Thyroid gland (tissue), 4 donors: ENCODE results near the gene B3GNT5. TPM values are rescaled to one million over a fixed set of nuclear protein-coding genes. Genes with fewer than 3 reads are reported as not detected.

ENCODE experiments used
- DNase-seq, 2 donors: peaks; one replicate each; pipeline ENCODE4 v3.0.0-alpha.2; 2019
- H3K27ac ChIP-seq, 3 donors: fragments of 200-600 bp; sonication (generic); 1 replicate in 2 of 3; 2 replicates in 1 of 3; pipeline ENCODE4 v1.5.1; 2016 to 2019; ENCODE audit warnings: mild to moderate bottlenecking in 1 of 3, moderate library complexity in 1 of 3
- H3K27me3 ChIP-seq: fragments of 200-600 bp; sonication (generic); one replicate; pipeline ENCODE4 v1.5.1; 2019
- H3K36me3 ChIP-seq, 2 donors: fragments of 200-600 bp; sonication (generic); one replicate each; pipeline ENCODE4 v1.5.1; 2016 to 2019
- H3K4me1 ChIP-seq, 2 donors: fragments of 200-600 bp; sonication (generic); one replicate each; pipeline ENCODE4 v1.5.1; 2017 to 2019
- H3K4me3 ChIP-seq, 3 donors: fragments of 200-600 bp; sonication (generic); replicated peaks in 1 of 3; 1 replicate in 2 of 3; 2 replicates in 1 of 3; pipeline ENCODE4 v1.5.1; 2016; ENCODE audit warnings: mild to moderate bottlenecking in 1 of 3
- H3K9me3 ChIP-seq: fragments of 200-600 bp; sonication (generic); one replicate; pipeline ENCODE4 v1.5.1; 2017
- CTCF ChIP-seq, 6 experiments: fragments of 200-600 bp in 3 of 6; fragments of 450-650 bp in 3 of 6; sonication (generic) in 3 of 6; IDR thresholded peaks; one replicate each; pipeline ENCODE4 v1.5.1; 2016 to 2019; ENCODE audit warnings: antibody characterized with exemption in 6 of 6, mild to moderate bottlenecking in 2 of 6, inconsistent platforms in 1 of 6, moderate library complexity in 1 of 6
- POLR2A ChIP-seq, 2 donors: fragments of 450-650 bp; IDR thresholded peaks; one replicate each; pipeline ENCODE4 v1.6.1; 2017; ENCODE audit warnings: antibody characterized with exemption in 2 of 2, mild to moderate bottlenecking in 2 of 2, moderate library complexity in 1 of 2
- WGBS, 2 donors: methylation state at CpG; one replicate each; pipeline ENCODE4 v1.1.5; 2017; 5-methylcytosine and 5-hydroxymethylcytosine counted together
- intact Hi-C: fragments of 100-400 bp; cut with DNase I; formaldehyde crosslinking; loops from one replicate; pipeline ENCODE4 v1.15.1; 2023
- total RNA-seq, 4 donors: library from RNA; depleted of rRNA; stranded (reverse); fragments of >200 nt; gene quantifications; one replicate each; pipeline ENCODE4 v1.2.3, GENCODE V29; 2016

B3GNT5 gene
- total RNA-seq, 4 donors from 2014 or later: 5.2 to 10.6 (median 7.1) TPM

- no peaks in the 10 kb centered on the region for H3K36me3 ChIP-seq
- TF ChIP-seq POLR2A (IDR thresholded peaks at IDR 0.05): no peak
- no peak for TF ChIP-seq CTCF (IDR thresholded peaks at IDR 0.05)
- H3K4me1 ChIP-seq: peaks cover 35 to 52% of the 10 kb centered on the region in 2 donors
- H3K27me3 ChIP-seq: no peaks in the 10 kb centered on the region
- DNase-seq: no peak
- no peak overlapping the region for H3K4me3 ChIP-seq
- peak overlapping the region; percentile 62 to 78 (median 64) for H3K27ac ChIP-seq
- intact Hi-C loops: no loop called here
- WGBS, 2 donors: 71 to 83% methylated on average over 2 of the region's 2 CpGs
- no peaks in the 10 kb centered on the region for H3K9me3 ChIP-seq
Measured at GRCh38 chr3:183259621-183260020, 6.6 kb downstream of the B3GNT5 start.

GRCh38 chr3:183260167-183260904, 7.3 kb downstream of the B3GNT5 start:
- peak overlapping the region; percentile 62 to 78 (median 64) for H3K27ac ChIP-seq
- H3K9me3 ChIP-seq: no peaks in the 10 kb centered on the region
- peaks cover 41 to 59% of the 10 kb centered on the region in 2 donors for H3K4me1 ChIP-seq
- WGBS, 2 donors: 42 to 43% methylated on average over 7 of the region's 7 CpGs
- no peaks in the 10 kb centered on the region for H3K36me3 ChIP-seq
- no peaks in the 10 kb centered on the region for H3K27me3 ChIP-seq
- TF ChIP-seq POLR2A (IDR thresholded peaks at IDR 0.05): no peak
- intact Hi-C loops: no loop called here
- DNase-seq: peak; percentile 55 to 58
- H3K4me3 ChIP-seq: no peak overlapping the region

DNA sequence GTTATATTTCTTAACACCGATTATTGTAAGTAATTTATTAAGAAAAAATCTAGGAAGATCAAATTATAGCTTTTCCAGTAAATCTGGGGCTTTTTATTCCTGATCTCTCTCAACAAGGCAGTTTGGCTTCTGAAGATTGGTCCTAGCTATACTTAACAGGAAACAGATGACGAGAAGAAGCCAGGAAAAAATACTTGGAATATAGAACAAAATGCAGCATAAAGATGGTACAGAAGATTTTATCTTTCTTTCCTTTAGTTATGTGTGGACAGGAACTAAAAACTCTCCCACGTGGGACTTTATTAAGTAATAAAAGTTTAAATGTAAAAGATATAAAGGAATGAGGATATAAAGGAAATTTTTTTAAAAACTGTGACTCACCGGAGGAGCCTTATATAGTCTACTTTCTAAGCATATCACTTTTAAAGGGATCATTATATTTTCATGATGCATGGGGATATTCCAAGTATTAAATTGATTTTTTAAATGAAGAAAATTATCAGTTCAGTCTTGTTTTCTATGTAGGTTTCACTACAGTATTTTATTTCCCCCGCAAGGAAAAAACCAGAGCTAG, 8.2 kb downstream of the B3GNT5 start:
- 86 to 87% methylated on average over 5 of the region's 5 CpGs for WGBS, 2 donors
- no peak overlapping the region for H3K27ac ChIP-seq
- no peak for DNase-seq

DNA sequence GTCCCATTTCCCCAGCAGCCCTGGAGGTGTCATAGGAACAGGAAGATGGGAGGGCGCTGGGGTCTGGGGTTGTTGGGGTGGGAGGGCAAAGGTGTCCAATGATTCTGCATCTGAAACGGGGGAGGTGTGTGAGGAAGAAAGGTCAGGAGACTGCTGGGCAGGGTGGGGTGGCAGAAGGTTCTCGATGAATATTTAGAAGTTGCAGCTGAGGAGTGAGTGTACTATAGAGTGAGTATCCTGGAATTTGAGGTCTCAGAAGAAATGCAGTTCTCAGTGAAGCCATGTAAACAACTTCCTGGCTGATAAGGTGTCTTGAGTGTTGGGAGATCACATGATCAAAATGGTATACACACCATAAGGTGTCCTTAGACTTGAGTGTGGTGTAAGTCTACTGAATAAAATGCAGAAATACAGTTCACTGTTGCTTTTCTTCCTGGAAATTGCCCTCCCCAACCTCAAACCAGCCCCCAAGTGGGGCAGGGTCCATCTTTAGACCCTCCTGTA, 9.9 kb downstream of the B3GNT5 start:
- WGBS, 2 donors: 89 to 93% methylated on average over 3 of the region's 3 CpGs
- no peaks in the 10 kb centered on the region for H3K27me3 ChIP-seq
- H3K4me1 ChIP-seq: peaks cover 44 to 68% of the 10 kb centered on the region in 2 donors
- H3K9me3 ChIP-seq: no peaks in the 10 kb centered on the region
- H3K27ac ChIP-seq: no peak overlapping the region
- no peak overlapping the region for H3K4me3 ChIP-seq
- H3K36me3 ChIP-seq: no peaks in the 10 kb centered on the region
- TF ChIP-seq POLR2A (IDR thresholded peaks at IDR 0.05): no peak
- TF ChIP-seq CTCF (IDR thresholded peaks at IDR 0.05): no peak
- no peak for DNase-seq
- intact Hi-C loops: no loop called here

More for the DNA sequence above, 8.2 kb downstream of the B3GNT5 start:
- H3K27me3 ChIP-seq: no peaks in the 10 kb centered on the region
- TF ChIP-seq POLR2A (IDR thresholded peaks at IDR 0.05): no peak
- H3K36me3 ChIP-seq: no peaks in the 10 kb centered on the region
- intact Hi-C loops: no loop called here
- no peaks in the 10 kb centered on the region for H3K9me3 ChIP-seq
- H3K4me3 ChIP-seq: no peak overlapping the region
- H3K4me1 ChIP-seq: peaks cover 44 to 68% of the 10 kb centered on the region in 2 donors

GRCh38 chr3:183264268-183264667, 11.2 kb downstream of the B3GNT5 start:
- 47% methylated on average over 5 of the region's 5 CpGs for WGBS, 2 donors
- no peak overlapping the region for H3K4me3 ChIP-seq
- DNase-seq: no peak
- TF ChIP-seq POLR2A (IDR thresholded peaks at IDR 0.05) (no peak), CTCF (IDR thresholded peaks at IDR 0.05) (no peak)
- no peaks in the 10 kb centered on the region for H3K27me3 ChIP-seq
- H3K4me1 ChIP-seq: peaks cover 38 to 57% of the 10 kb centered on the region in 2 donors
- intact Hi-C loops: no loop called here
- H3K9me3 ChIP-seq: no peaks in the 10 kb centered on the region
- H3K36me3 ChIP-seq: no peaks in the 10 kb centered on the region
- peak overlapping the region; percentile 7 to 49 (median 48) for H3K27ac ChIP-seq

GRCh38 chr3:183265157-183265642, 12.1 kb downstream of the B3GNT5 start:
- no peak overlapping the region for H3K4me3 ChIP-seq
- DNase-seq: peak; percentile 59 to 62

More at GRCh38 chr3:183265157-183265642, 12.1 kb downstream of the B3GNT5 start:
- 58 to 63% methylated on average over 14 to 15 of the region's 15 CpGs for WGBS, 2 donors
- Histone ChIP-seq H3K4me1 (peaks cover 29 to 48% of the 10 kb centered on the region in 2 donors), H3K27me3 (no peaks in the 10 kb centered on the region), H3K9me3 (no peaks in the 10 kb centered on the region), H3K27ac (peak overlapping the region; percentile 7 to 49 (median 48)), H3K36me3 (no peaks in the 10 kb centered on the region)
- intact Hi-C loops: no loop called here
- no peak for TF ChIP-seq CTCF (IDR thresholded peaks at IDR 0.05)
- TF ChIP-seq POLR2A (IDR thresholded peaks at IDR 0.05): peak in 1 of 2 donors; percentile 8
